GM23338 (cell line): ENCODE data around the gene MCC. TPM values are rescaled to one million over a fixed set of nuclear protein-coding genes. Genes with fewer than 3 reads are reported as not detected.
A peak's percentile ranks its signal among the peaks of the same experiment; 100 is the strongest.

Experiments
- ATAC-seq: fragments of 200-7000 bp; cut with Tn5 transposase; 3 replicates; pipeline ENCODE4 v1.9.1; 2020
- DNase-seq: peaks from one replicate; pipeline ENCODE4 v3.0.0-alpha.2; 2015; ENCODE audit warnings: low spot score
- H2AFZ ChIP-seq: fragments of 200-600 bp; sonication (generic); 2 replicates; pipeline ENCODE4 v1.8.0; 2016; ENCODE audit warnings: antibody characterized with exemption, mild to moderate bottlenecking, moderate library complexity
- H3F3A ChIP-seq: fragments of 200-600 bp; sonication (generic); replicated peaks from 2 replicates; pipeline ENCODE4 v1.8.0; 2017; ENCODE audit warnings: antibody characterized with exemption, mixed run types, low read depth
- H3K27ac ChIP-seq: fragments of 200-600 bp; sonication (generic); 2 replicates; pipeline ENCODE4 v1.6.1; 2016; ENCODE audit warnings: low read depth
- H3K27me3 ChIP-seq: fragments of 200-600 bp; sonication (generic); 2 replicates; pipeline ENCODE4 v1.8.0; 2016; ENCODE audit warnings: mild to moderate bottlenecking, mixed run types, moderate library complexity; ENCODE audit not compliant: insufficient read depth
- H3K36me3 ChIP-seq: fragments of 200-600 bp; sonication (generic); 2 replicates; pipeline ENCODE4 v1.8.0; 2016; ENCODE audit warnings: mild to moderate bottlenecking; ENCODE audit not compliant: insufficient read depth
- H3K4me1 ChIP-seq: fragments of 200-600 bp; sonication (generic); 2 replicates; pipeline ENCODE4 v1.8.0; 2016; ENCODE audit warnings: mild to moderate bottlenecking, moderate library complexity; ENCODE audit not compliant: insufficient read depth
- H3K4me2 ChIP-seq: fragments of 200-600 bp; sonication (generic); 2 replicates; pipeline ENCODE4 v1.7.1; 2017; ENCODE audit warnings: mixed run types
- H3K4me3 ChIP-seq: fragments of 200-600 bp; sonication (generic); 2 replicates; pipeline ENCODE4 v1.6.1; 2016; ENCODE audit warnings: mixed run types
- H3K79me2 ChIP-seq: fragments of 200-600 bp; sonication (generic); replicated peaks from 2 replicates; pipeline ENCODE4 v1.8.0; 2017; ENCODE audit warnings: mild to moderate bottlenecking; ENCODE audit not compliant: insufficient read depth
- H3K9me2 ChIP-seq: fragments of 200-600 bp; sonication (generic); 2 replicates; pipeline ENCODE4 v1.8.0; 2017; ENCODE audit not compliant: insufficient read depth
- H4K20me1 ChIP-seq: fragments of 200-600 bp; sonication (generic); replicated peaks from 2 replicates; pipeline ENCODE4 v1.8.0; 2017; ENCODE audit warnings: mild to moderate bottlenecking; ENCODE audit not compliant: insufficient read depth
- H3K27ac Mint-ChIP-seq: 2 replicates; pipeline ENCODE4 v1.8.0; 2020; ENCODE audit warnings: inconsistent platforms, mild to moderate bottlenecking, moderate library complexity, mixed read lengths
- H3K27me3 Mint-ChIP-seq: 3 replicates; pipeline ENCODE4 v1.8.0; 2022; ENCODE audit warnings: low read depth, mild to moderate bottlenecking, moderate library complexity, mixed read lengths, inconsistent platforms; ENCODE audit not compliant: insufficient read depth, poor library complexity
- H3K36me3 Mint-ChIP-seq: 3 replicates; pipeline ENCODE4 v1.8.0; 2021; ENCODE audit warnings: low read depth, mild to moderate bottlenecking, inconsistent platforms, moderate library complexity, mixed read lengths
- H3K4me1 Mint-ChIP-seq: 3 replicates; pipeline ENCODE4 v1.8.0; 2020; ENCODE audit warnings: mild to moderate bottlenecking, inconsistent platforms, mixed read lengths
- H3K4me3 Mint-ChIP-seq: 3 replicates; pipeline ENCODE4 v1.8.0; 2021; ENCODE audit warnings: moderate library complexity, mild to moderate bottlenecking, inconsistent platforms, mixed read lengths
- H3K9me3 Mint-ChIP-seq: 3 replicates; pipeline ENCODE4 v1.8.0; 2020; ENCODE audit warnings: moderate library complexity, mild to moderate bottlenecking, inconsistent platforms, mixed read lengths
- CREB1 ChIP-seq: fragments of 250-450 bp; sonication (Bioruptor Pico); IDR thresholded peaks from 2 replicates; pipeline ENCODE4 v1.5.0; 2020; ENCODE audit warnings: low read depth, mild to moderate bottlenecking, moderate library complexity
- CTCF ChIP-seq, 2 experiments: fragments of 200-600 bp in 1 of 2; sonication (generic) in 1 of 2; conservative IDR thresholded peaks; 2 replicates each; pipeline versions ENCODE4 v1.5.1 to v1.6.1; 2016 to 2017; ENCODE audit warnings: antibody characterized with exemption in 2 of 2, low read depth in 2 of 2, mild to moderate bottlenecking in 2 of 2, moderate library complexity in 1 of 2
- EZH2 ChIP-seq: fragments of 200-600 bp; sonication (generic); IDR thresholded peaks from one replicate; pipeline ENCODE4 v1.8.0; 2017; ENCODE audit warnings: antibody characterized with exemption, mild to moderate bottlenecking, low read depth; ENCODE audit not compliant: unreplicated experiment
- EZH2phosphoT487 ChIP-seq: fragments of 200-600 bp; sonication (generic); IDR thresholded peaks from one replicate; pipeline ENCODE4 v1.8.1; 2018; ENCODE audit warnings: antibody characterized with exemption; ENCODE audit not compliant: unreplicated experiment
- JUNB ChIP-seq: IDR thresholded peaks from one replicate; pipeline ENCODE4 v1.6.1; 2016; ENCODE audit warnings: antibody characterized with exemption; ENCODE audit not compliant: unreplicated experiment
- NANOG ChIP-seq: IDR thresholded peaks from 2 replicates; pipeline ENCODE4 v1.6.1; 2016; ENCODE audit warnings: antibody characterized with exemption, borderline replicate concordance
- POLR2AphosphoS5 ChIP-seq: IDR thresholded peaks from 2 replicates; pipeline ENCODE4 v1.6.1; 2016; ENCODE audit warnings: antibody characterized with exemption, low read depth
- REST ChIP-seq: IDR thresholded peaks from one replicate; pipeline ENCODE4 v1.6.1; 2018; ENCODE audit warnings: antibody characterized with exemption; ENCODE audit not compliant: unreplicated experiment
- ZNF114 ChIP-seq: fragments of 250-450 bp; sonication (Bioruptor Pico); IDR thresholded peaks from 2 replicates; pipeline ENCODE4 v1.5.0; 2020; ENCODE audit warnings: mild to moderate bottlenecking, moderate library complexity
- polyA plus RNA-seq: library from polyadenylated mRNA; unstranded; fragments of >200 nt; fragmentation: Nextera tagmentation; extraction: Ambion mirVana; gene quantifications from 2 replicates; pipeline ENCODE4 v1.2.1, GENCODE V29; 2016
- total RNA-seq: library from RNA; depleted of rRNA; stranded (reverse); fragments of >200 nt; shearing (Covaris generic); gene quantifications from 2 replicates; pipeline ENCODE4 v1.2.3, GENCODE V29; 2014
- TF ChIP-seq, protein P1 (sequence below): IDR thresholded peaks from 2 replicates; pipeline ENCODE4 v1.6.1; 2016; ENCODE audit warnings: antibody characterized with exemption
- TF ChIP-seq, protein P2 (sequence below): fragments of 250-450 bp; sonication (Bioruptor Pico); IDR thresholded peaks from 2 replicates; pipeline ENCODE4 v1.5.0; 2020; ENCODE audit warnings: mild to moderate bottlenecking, moderate library complexity

Gene MCC
- total and polyA plus RNA-seq, 2 experiments from 2014 or later: 3.8 to 10.1 TPM

DNA sequence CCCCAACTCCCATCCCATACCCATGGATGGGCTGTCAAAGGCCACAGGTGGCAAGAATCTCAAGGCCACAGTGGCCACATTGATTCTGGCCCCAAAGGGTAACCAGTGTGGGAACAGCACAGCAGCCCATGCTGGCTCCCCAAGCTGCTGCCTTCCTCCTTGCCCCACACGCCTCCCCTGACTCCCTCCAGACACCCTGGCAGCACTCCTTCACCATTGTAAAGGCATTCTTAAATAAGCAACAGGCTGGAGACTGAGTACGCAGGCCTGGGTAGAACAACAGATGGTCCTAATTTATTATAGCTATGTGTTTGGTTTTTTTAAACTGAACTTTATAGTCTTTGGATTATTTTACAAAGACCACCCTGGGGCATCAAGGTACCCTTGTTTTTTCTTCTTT lies 212.3 kb downstream of the MCC start:
- Histone ChIP-seq H4K20me1 (no peaks in the 10 kb centered on the region), H3K79me2 (peaks cover 27% of the 10 kb centered on the region), H3K4me1 (peaks cover 50% of the 10 kb centered on the region), H3K36me3 (no peaks in the 10 kb centered on the region), H3K4me3 (no peak overlapping the region), H3K27ac (no peak overlapping the region), H2AFZ (no peak overlapping the region), H3K27me3 (no peaks in the 10 kb centered on the region), H3K4me2 (no peak overlapping the region), H3F3A (no peaks in the 10 kb centered on the region; the same call in 1 of the 2 replicates), H3K9me2 (no peaks in the 10 kb centered on the region)
- Mint-ChIP-seq H3K27ac (peak overlapping the region; percentile 29; the same call in 1 of the 2 replicates), H3K9me3 (no peaks in the 10 kb centered on the region), H3K4me3 (no peak overlapping the region), H3K4me1 (peaks cover 55% of the 10 kb centered on the region), H3K36me3 (no peaks in the 10 kb centered on the region), H3K27me3 (peaks cover 7% of the 10 kb centered on the region)
- ATAC-seq: peak; percentile 81
- DNase-seq: peak; percentile 39
- TF ChIP-seq, protein P1, sequence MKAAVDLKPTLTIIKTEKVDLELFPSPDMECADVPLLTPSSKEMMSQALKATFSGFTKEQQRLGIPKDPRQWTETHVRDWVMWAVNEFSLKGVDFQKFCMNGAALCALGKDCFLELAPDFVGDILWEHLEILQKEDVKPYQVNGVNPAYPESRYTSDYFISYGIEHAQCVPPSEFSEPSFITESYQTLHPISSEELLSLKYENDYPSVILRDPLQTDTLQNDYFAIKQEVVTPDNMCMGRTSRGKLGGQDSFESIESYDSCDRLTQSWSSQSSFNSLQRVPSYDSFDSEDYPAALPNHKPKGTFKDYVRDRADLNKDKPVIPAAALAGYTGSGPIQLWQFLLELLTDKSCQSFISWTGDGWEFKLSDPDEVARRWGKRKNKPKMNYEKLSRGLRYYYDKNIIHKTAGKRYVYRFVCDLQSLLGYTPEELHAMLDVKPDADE: no peak
- TF ChIP-seq POLR2AphosphoS5: no peak
- no peak for TF ChIP-seq CREB1 (CRISPR knock-in tag)
- TF ChIP-seq CTCF (conservative IDR thresholded peaks at IDR 0.05; ENCODE audit: low read depth in 2 of 2): no peak
- no peak for TF ChIP-seq NANOG
- TF ChIP-seq EZH2phosphoT487: no peak
- TF ChIP-seq JUNB: no peak
- TF ChIP-seq, protein P2, sequence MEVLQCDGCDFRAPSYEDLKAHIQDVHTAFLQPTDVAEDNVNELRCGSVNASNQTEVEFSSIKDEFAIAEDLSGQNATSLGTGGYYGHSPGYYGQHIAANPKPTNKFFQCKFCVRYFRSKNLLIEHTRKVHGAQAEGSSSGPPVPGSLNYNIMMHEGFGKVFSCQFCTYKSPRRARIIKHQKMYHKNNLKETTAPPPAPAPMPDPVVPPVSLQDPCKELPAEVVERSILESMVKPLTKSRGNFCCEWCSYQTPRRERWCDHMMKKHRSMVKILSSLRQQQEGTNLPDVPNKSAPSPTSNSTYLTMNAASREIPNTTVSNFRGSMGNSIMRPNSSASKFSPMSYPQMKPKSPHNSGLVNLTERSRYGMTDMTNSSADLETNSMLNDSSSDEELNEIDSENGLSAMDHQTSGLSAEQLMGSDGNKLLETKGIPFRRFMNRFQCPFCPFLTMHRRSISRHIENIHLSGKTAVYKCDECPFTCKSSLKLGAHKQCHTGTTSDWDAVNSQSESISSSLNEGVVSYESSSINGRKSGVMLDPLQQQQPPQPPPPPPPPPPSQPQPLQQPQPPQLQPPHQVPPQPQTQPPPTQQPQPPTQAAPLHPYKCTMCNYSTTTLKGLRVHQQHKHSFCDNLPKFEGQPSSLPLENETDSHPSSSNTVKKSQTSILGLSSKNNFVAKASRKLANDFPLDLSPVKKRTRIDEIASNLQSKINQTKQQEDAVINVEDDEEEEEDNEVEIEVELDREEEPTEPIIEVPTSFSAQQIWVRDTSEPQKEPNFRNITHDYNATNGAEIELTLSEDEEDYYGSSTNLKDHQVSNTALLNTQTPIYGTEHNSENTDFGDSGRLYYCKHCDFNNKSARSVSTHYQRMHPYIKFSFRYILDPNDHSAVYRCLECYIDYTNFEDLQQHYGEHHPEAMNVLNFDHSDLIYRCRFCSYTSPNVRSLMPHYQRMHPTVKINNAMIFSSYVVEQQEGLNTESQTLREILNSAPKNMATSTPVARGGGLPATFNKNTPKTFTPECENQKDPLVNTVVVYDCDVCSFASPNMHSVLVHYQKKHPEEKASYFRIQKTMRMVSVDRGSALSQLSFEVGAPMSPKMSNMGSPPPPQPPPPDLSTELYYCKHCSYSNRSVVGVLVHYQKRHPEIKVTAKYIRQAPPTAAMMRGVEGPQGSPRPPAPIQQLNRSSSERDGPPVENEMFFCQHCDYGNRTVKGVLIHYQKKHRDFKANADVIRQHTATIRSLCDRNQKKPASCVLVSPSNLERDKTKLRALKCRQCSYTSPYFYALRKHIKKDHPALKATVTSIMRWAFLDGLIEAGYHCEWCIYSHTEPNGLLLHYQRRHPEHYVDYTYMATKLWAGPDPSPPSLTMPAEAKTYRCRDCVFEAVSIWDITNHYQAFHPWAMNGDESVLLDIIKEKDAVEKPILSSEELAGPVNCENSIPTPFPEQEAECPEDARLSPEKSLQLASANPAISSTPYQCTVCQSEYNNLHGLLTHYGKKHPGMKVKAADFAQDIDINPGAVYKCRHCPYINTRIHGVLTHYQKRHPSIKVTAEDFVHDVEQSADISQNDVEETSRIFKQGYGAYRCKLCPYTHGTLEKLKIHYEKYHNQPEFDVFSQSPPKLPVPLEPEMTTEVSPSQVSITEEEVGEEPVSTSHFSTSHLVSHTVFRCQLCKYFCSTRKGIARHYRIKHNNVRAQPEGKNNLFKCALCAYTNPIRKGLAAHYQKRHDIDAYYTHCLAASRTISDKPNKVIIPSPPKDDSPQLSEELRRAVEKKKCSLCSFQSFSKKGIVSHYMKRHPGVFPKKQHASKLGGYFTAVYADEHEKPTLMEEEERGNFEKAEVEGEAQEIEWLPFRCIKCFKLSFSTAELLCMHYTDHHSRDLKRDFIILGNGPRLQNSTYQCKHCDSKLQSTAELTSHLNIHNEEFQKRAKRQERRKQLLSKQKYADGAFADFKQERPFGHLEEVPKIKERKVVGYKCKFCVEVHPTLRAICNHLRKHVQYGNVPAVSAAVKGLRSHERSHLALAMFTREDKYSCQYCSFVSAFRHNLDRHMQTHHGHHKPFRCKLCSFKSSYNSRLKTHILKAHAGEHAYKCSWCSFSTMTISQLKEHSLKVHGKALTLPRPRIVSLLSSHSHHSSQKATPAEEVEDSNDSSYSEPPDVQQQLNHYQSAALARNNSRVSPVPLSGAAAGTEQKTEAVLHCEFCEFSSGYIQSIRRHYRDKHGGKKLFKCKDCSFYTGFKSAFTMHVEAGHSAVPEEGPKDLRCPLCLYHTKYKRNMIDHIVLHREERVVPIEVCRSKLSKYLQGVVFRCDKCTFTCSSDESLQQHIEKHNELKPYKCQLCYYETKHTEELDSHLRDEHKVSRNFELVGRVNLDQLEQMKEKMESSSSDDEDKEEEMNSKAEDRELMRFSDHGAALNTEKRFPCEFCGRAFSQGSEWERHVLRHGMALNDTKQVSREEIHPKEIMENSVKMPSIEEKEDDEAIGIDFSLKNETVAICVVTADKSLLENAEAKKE (CRISPR knock-in tag): no peak
- no peak for TF ChIP-seq REST
- TF ChIP-seq ZNF114 (CRISPR knock-in tag): no peak
- TF ChIP-seq EZH2: no peak
